ENCODE measurements around the gene UAP1.

GRCh38 chr1:162605225-162605927, 43.9 kb downstream of the UAP1 start:
- TF ChIP-seq CTCF (IDR thresholded peaks at IDR 0.05) (no peak), ZFX (IDR thresholded peaks at IDR 0.05; ENCODE audit: borderline replicate concordance) (no peak)

Measured in 22Rv1 (cell line).